Hepatocyte (in vitro differentiated cells): ENCODE data around the gene PNPLA2.

Experiments used
- CTCF ChIP-seq: fragments of 200-600 bp; sonication (generic); IDR thresholded peaks from 2 replicates; pipeline ENCODE4 v1.5.1; 2016; ENCODE audit warnings: antibody characterized with exemption, mild to moderate bottlenecking; ENCODE audit not compliant: poor library complexity
- EZH2 ChIP-seq: fragments of 200-600 bp; sonication (generic); IDR thresholded peaks from 2 replicates; pipeline ENCODE4 v1.6.1; 2016; ENCODE audit warnings: antibody characterized with exemption, mild to moderate bottlenecking, borderline replicate concordance
- EZH2phosphoT487 ChIP-seq: fragments of 200-600 bp; sonication (generic); IDR thresholded peaks from one replicate; pipeline ENCODE4 v1.6.1; 2018; ENCODE audit warnings: antibody characterized with exemption, mild to moderate bottlenecking, low read depth, moderate library complexity; ENCODE audit not compliant: unreplicated experiment, severe bottlenecking

GRCh38 chr11:830295-831117 lies 11.8 kb downstream of the PNPLA2 start:
- TF ChIP-seq CTCF (no peak), EZH2 (peak; percentile 45), EZH2phosphoT487 (no peak)
